NOMO-1 treated with DMSO at 0.1 percent for 48 hours (cell line): ENCODE data around the gene EFCAB7.
"Not testable (repeated sequence)": the region's sequence is repeated elsewhere in the genome, so short reads cannot be mapped to it uniquely, and the experiment has no call there.

Source experiments
- DNase-seq: peaks from one replicate; lab custom pipeline; 2025; ENCODE audit not compliant: unreplicated experiment; lab: John Stamatoyannopoulos, UW

The EFCAB7 gene

GRCh38 chr1:63548877-63549276 is 25.6 kb downstream of the EFCAB7 start:
- DNase-seq = no peak

DNA sequence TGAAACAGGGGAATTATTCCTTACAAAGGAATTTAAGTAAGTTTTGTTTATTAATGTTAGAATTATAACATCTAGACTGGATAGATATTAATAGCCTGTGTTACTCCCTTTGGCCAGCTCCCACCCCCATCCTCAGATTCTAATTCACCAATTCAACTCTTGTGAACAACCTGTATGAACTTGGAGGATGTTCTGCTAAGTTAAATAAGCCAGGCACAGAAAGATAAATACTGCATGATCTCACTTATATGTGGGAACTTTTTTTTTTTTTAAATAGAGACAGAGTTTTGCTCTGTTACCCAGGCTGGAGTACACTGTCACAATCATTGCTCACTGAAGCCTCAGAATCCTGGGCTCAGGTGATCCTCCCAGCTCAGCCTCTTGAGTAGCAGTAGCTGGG is 32.2 kb downstream of the EFCAB7 start:
- no peak for DNase-seq

DNA sequence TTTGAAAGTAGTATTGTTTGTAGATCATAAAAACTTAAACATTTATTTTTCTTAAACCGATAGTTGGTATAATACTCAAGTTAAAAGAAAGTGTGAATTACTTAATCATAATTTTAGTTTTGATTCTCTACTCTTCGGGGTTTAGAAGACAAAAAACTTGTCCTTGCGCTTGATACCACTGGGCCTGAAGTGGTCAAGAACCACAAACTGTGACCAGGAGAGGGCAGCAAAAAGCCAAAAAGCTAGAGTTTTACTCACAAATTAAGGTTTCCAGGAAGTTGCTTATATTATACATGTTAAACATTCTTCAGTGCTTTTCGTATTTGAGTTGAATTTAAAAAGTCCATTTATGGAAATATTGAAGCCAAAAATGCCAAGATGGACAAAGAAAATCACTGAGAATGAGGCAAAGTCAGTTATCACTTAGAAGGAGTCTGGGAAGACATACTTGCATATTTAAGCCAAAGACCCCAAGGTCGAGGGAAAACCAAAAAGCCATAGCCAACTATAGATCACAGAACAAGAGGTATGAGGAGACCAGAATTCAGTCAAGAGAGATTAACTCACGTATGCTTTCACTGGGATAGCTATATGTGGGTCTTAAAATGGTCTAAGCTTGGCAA is 34.2 kb downstream of the EFCAB7 start:
- peak; percentile 51 for DNase-seq

DNA sequence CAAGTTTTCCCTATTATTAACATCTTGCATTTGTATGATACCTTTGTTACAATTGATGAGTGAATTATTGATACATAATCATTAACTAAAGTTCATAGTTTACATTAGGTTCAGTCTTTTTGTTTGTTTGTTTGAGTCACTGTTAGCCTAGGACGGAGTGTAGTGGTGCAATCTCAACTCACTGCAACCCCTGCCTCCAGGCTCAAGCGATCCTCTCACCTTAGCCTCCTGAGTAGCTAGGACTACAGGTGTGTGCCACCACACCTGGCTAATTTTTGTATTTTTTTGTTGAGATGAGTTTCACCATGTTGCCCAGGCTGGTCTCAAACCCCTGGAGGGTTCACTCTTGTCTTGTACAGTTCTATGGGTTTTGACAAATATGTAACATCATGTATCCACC is 36.0 kb downstream of the EFCAB7 start:
- DNase-seq = no peak

DNA sequence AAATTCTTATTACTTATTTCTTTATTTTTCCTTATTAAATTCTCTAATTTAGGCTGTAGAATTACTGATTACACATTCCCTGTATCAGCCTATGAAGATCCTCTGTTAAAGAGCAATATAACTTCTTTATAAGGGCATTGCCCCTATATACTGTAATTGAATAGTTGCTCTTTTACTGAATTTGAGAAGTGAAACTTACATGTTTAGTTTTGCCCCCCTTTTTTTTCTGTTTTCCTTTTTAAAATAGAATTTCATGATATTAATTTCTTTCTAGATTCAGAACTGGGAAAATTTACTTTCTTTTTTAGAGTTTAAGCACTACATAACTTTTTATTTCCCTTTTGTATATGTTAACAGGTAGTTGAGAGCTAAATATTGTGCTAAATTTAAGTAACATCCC is 40.4 kb downstream of the EFCAB7 start:
- DNase-seq = no peak

- DNase-seq = no peak
These were observed 45.7 kb downstream of the EFCAB7 start for GRCh38 chr1:63569068-63569467.

DNA sequence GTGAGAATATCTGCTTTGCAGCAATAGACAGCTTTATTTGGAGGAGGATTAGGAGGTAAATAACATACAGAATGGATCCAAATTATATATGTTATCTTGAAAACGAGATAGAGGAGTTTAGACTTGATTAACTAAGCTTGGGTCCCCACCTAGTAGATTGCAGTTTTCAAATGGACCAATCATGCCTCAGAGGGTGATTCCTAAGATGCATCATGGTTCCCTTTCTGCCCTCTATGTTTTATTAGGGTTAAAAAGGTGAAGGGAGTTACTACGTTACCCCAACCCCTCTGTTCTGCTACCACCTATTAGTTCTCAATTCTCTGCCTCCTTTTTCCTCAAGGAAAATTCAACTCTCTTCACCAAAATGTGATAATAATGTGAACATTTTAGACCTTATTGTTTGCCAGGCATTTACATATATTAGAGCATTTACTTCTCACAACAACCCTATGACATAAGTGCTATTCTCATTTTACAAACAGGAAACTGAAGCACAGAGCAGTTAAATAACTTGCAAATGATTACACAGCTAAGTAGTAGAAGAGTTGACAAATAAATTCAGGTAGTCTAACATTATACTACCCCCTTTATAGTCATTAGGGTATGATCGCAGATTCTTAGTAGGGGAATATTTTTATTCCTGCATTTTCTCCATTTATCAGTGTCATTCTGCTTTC is 46.5 kb downstream of the EFCAB7 start:
- DNase-seq = no peak

DNA sequence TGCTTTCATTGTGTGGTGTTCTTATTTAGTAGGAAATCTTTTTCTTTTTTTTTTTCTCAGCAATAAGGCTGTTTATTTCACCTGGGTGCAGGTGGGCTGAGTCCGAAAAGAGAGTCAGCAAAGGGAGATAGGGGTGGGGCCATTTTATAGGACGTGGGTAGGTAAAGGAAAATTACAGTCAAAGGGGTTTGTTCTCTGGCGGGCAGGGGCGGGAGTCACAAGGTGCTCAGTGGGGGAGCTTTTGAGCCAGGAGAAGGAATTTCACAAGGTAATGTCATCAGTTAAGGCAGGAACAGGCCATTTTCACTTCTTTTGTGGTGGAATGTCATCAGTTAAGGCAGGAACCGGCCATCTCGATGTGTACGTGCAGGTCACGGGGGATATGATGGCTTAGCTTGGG is 49.4 kb downstream of the EFCAB7 start:
- DNase-seq = not testable (repeated sequence)

- not testable (repeated sequence) for DNase-seq
These were observed 51.0 kb downstream of the EFCAB7 start for GRCh38 chr1:63574203-63574796.

DNA sequence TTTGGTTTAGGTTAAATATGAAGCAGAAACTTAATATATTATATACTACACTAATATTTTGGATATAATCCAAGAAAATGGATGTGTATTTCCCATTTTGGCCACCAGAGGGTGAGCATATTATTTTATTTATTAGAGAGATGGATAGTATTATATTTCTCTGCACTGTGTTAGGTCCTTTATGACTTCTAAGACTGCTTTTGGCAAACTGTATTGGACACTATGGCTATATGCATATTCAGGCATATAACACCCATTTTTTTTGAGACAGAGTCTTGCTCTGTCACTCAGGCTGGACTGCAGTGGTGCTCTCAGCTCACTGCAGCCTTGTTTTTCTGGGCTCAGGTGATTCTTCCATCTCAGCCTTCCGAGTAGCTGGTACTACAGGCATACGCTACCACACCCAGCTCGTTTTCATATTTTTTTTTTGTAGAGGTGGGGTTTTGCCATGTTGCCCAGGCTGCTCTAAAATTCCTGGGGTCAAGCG is 52.1 kb downstream of the EFCAB7 start:
- peak; percentile 23 for DNase-seq

DNA sequence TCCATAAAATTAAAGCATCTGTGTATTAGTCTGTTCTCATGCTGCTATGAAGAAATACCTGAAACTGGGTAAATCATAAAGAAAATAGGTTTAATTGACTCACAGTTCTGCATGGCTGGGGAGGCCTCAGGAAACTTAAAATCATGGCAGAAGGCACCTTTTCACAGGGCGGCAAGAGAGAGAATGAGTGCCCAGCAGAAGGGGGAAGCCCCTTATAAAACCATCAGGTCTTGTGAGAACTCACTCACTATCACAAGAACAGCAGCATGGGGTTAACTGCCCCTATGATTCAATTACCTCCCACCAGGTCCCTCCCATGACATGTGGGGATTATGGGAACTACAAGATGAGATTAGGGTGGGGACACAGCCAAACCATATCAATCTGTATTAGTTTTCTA is 63.0 kb downstream of the EFCAB7 start:
- DNase-seq = not testable (repeated sequence)

GRCh38 chr1:63590166-63590560 is 66.8 kb downstream of the EFCAB7 start:
- no peak for DNase-seq

DNA sequence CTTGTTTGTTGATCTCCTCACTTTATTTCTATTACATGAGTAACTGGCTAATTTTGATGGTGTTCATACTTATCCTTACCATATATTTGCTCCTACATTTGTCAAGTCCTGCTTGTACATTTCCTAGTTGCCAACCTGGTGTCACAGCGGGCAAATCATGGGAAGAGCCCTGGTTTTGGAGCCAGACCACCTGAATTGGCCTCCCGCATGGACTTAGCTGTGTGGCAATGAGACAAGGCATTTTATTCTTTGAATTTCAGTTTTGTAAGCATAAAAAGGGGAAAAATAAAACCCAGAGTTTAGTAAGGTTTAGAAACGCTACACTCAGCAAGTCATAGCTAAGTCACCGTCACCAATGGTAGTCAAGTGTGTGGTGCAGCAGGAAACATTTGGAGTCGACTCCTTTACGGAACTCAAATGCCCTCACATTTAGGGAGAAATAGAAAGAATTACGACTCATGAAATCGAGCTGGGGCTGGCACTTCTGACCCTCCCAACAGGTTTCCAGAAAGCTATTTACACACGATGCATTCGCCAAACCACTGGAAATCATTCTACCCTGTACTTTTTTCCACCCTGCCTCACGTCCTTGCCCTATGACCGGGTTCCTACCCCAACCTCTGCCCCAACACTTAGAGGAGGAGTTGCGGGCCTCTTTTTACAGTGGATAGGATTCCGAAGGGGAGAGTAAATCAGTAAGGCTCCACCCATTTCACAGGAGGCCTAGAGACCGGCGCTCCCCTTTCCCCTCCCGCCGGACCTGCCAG is 69.4 kb downstream of the EFCAB7 start:
- DNase-seq = peak; percentile 60

- DNase-seq = peak; percentile 64
These were observed 70.1 kb downstream of the EFCAB7 start, which contains the start of gene PGM1 for GRCh38 chr1:63593303-63593885. Gene PGM1, plus strand, starts transcription at chr1:63593411. Its CDS starts 78 bp downstream, at chr1:63593489.

DNA sequence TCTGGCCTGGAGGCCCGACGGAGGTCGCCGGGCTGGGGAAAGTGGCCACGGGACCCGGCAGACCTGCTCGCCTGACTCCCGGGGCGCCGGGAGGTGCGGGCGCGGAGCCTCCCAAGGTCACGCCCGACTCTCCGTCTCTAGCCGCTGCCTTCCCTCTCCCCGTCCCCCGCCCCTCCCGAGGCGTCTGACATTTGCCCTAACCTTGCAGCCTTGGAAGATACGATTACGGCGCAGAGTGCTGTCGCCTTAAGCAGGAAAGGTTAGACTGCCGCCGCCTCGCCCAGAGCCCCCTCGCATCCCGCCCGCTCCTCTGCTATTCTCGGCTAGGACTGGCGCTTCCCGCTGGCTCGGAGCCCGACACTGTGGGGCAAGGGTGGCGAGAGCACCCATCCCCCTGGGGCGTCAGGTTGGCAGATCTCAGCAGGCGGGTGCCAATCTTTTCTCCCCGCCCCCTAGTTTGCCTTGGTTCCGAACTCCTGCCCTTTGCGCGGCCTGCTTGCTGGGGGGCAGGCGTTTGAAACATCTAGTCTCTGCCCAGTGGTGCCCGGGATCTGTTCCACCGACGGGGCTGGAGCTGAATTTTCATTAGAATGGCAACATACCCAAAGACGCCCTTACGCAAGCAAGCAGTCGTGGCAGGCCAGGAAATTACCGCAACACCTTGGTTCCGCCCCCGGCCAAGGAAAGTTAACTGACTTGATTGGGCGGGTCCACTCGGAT is 70.7 kb downstream of the EFCAB7 start:
- DNase-seq = peak; percentile 84

DNA sequence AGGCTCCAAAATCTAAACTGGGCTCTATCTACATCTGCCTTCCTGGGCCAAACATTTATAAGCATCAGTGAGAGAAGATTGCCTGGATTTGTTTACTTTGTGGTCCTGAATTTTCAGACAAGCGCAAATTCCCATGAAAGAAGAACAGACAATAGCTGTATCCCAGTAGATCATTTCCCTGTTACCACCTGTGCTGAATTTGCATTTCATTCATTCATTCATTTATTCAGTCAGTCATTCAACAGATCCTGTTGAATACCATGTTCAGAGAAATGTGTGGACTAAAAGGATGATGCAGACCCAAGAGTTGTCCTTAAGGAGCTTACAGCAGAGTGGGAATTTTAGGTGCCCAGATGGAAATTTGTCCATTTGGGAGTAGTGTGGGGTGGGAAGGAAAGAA is 72.1 kb downstream of the EFCAB7 start:
- DNase-seq = no peak

GRCh38 chr1:63599799-63600198 is 76.5 kb downstream of the EFCAB7 start:
- no peak for DNase-seq

GRCh38 chr1:63600248-63600647 is 76.9 kb downstream of the EFCAB7 start:
- DNase-seq = no peak

- DNase-seq = no peak
These were observed 77.7 kb downstream of the EFCAB7 start for GRCh38 chr1:63601061-63601460.

- DNase-seq = no peak
These were observed 78.1 kb downstream of the EFCAB7 start for GRCh38 chr1:63601463-63601862.
